GM21737 (cell line): ENCODE measurements around the gene TMEM132E.

ENCODE experiments used
- ATAC-seq: cut with Tn5 transposase; IDR thresholded peaks from one replicate; pipeline ENCODE4 v1.9.1; 2021; ENCODE audit warnings: mild to moderate bottlenecking, moderate library complexity; ENCODE audit not compliant: unreplicated experiment

The TMEM132E gene

DNA sequence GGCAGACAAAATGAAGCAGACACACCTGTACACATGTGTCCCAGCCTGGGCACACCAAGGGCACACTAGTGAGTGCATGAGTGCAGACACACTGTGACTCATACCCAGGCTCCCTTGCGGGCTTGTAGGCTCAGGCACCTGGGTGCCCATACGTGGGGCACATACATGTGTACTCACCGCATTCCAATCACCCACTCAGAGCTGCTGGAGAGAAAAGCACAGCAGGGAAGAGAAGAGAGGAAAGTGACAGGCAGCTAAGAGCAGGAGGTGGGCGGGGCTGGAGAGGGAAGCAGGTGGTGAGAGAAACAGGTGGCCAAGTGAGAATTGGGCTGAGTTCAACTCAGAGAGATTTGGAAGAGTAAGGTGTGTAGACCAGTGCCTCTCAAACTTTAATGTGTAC is 54.0 kb downstream of the TMEM132E start:
- no peak for ATAC-seq

DNA sequence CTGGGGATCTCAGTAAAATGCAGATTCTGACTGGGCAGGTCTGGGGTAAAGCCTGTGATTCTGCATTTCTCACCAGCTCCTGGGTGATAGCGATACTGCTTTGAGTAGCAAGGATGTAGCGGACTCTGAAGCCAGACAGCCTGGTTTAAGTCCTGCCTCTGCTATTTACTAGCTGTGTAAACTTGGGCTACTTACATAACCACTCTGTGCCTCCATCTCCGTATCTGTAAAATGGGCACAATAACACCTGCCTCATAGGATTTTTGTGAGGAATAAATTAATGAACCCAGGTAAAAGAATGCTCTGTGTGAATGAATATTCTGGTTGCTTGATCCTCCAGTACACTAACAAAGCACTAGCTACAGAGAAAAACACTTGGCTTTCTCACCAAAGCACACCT is 54.4 kb downstream of the TMEM132E start:
- no peak for ATAC-seq

DNA sequence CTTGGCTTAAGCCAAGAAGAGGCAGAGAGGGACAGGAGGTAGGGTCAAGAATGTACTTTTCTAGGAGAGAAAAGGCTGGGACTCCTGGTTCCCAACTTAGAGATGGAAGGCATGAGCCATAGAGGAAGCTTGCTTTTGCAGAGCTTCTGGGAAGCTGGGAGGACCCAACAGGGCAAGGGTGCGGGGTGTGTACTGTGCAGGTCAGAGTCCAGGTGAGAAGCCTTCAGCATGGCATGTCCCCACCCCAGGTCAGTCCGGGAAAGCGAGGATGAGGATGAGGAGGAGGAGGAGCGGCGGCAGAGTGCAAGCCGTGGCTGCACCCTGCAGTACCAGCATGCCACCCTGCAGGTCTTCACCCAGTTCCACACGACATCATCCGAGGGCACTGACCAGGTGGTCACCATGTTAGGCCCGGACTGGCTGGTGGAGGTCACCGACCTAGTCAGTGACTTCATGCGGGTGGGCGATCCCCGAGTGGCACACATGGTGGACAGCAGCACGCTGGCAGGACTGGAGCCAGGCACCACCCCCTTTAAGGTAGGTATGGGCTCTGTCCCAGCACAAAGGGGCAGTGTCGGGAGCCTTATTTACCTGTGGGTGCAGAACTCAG is 55.3 kb downstream of the TMEM132E start:
- ATAC-seq = no peak

DNA sequence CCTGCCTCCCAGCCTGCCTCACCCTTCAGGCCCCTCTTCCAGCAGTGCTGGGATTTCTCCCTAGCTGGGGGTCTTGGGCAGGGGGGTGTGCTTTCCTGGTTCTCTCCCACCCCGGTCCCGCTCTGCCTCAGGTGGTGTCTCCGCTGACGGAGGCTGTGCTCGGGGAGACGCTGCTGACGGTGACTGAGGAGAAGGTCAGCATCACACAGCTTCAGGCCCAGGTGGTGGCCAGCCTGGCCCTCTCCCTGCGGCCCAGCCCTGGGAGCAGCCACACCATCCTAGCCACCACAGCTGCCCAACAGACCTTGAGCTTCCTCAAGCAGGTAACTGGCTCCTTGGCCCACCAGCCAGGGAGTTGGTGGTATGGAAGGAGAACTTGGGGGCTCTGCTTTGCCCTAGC is 56.5 kb downstream of the TMEM132E start:
- ATAC-seq = no peak

GRCh38 chr17:34637041-34637547 is 57.7 kb downstream of the TMEM132E start:
- ATAC-seq = no peak

DNA sequence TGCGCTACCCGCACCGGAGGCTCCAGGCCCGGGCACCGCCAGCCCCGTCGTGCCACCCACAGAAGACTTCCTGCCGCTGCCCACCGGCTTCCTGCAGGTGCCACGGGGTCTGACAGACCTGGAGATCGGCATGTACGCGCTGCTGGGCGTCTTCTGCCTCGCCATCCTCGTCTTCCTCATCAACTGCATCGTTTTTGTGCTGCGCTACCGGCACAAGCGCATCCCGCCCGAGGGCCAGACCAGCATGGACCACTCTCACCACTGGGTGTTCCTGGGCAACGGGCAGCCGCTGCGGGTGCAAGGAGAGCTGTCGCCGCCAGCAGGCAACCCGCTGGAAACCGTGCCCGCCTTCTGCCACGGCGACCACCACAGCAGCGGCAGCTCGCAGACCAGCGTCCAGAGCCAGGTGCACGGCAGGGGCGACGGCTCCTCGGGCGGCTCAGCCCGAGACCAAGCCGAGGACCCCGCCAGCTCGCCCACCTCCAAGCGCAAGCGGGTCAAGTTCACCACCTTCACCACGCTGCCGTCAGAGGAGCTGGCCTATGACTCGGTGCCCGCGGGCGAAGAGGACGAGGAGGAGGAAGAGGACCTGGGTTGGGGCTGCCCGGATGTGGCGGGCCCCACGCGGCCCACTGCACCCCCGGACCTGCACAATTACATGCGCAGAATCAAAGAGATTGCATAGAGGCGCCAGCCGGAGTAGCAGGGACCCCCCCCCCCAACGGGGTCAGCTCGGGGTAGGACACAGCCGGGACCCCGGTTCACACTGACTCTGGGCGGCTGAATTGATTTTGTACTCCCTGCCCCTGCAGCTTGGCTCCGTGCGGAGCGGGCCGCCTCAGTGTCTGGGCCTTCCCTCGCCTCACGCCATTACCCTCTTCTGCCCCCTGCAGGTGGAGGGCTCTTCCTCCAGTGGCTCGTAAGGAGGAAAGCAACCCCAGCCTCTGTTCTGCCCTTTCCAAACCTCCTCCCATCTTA is 58.5 kb downstream of the TMEM132E start:
- ATAC-seq = no peak

DNA sequence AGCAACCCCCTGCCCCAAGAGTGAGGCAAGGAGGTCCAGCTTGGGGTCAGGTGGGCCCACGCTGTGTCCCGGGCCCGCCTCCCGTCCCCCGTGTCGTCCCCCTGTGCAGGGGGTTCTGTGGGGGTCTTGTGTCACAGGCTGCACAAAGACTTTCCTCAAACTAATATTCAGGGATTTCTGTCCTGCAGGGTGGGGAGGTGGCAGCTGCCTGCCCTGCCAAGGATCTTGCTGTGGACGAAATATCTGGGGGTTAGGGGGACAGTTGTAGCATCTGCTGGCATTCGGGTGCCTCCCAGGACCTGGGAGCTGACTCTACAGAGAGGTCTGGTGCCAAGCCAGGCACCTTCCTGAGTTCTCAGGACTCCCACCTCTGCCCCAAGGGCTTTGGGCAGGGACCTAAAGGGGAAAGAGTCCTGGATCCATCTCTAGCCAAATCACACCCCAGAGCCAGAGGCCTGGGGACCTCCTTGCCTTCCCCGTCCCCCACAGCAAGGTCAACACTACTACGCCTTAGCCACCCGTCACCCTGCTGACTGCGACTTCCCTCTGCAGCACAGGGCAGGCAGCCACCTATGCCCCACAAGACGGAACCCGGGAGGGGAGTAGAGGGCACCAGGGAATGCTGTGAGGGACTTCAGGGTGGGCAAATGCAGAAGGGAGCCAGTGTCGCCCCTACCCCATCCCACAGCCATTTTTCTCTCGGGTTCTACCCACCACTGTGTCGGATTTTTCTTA is 59.3 kb downstream of the TMEM132E start:
- ATAC-seq = no peak

GRCh38 chr17:34639706-34640425 is 60.5 kb downstream of the TMEM132E start:
- ATAC-seq = no peak

GRCh38 chr17:34641368-34641767 is 62.0 kb downstream of the TMEM132E start:
- ATAC-seq = no peak

DNA sequence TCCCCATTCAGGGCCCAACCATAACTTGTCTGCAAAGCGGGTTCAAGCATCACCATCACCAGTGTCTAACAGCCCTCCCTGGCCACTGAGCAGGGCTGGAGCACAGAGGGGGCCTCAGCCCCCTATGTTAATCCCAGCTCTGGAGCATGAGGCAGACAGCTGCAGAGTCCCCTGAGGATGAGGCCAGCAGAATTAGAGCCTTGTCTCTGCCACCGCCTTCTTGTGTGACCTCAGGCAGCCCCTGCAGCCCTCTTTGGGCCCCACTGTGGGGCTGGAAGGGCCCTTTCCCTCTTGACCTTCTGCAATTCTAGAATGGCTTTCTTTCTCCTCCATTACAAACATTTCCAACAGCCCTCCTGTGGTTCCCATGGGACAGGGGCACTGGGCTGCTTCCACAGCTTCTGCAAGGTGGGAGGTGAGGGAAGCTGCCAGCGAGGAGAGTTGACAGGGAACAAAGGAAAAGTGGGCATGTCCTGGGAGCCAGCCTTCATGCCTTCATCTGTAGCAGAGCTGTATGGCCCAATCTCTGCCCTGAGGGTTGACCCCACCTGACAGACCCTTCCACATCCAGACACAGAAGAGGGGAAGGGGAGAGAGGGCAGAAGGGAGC is 65.7 kb downstream of the TMEM132E start:
- no peak for ATAC-seq

GRCh38 chr17:34645594-34645993 is 66.2 kb downstream of the TMEM132E start:
- ATAC-seq = no peak

GRCh38 chr17:34647511-34647910 is 68.1 kb downstream of the TMEM132E start:
- no peak for ATAC-seq

GRCh38 chr17:34650051-34650750 is 70.8 kb downstream of the TMEM132E start:
- no peak for ATAC-seq

- no peak for ATAC-seq
These were observed 72.0 kb downstream of the TMEM132E start for GRCh38 chr17:34651402-34651811.

GRCh38 chr17:34652021-34652555 is 72.7 kb downstream of the TMEM132E start:
- no peak for ATAC-seq

GRCh38 chr17:34653511-34653910 is 74.1 kb downstream of the TMEM132E start:
- ATAC-seq = no peak

GRCh38 chr17:34654276-34654880 is 75.0 kb downstream of the TMEM132E start:
- ATAC-seq = no peak

- ATAC-seq = no peak
These were observed 75.5 kb downstream of the TMEM132E start for GRCh38 chr17:34654881-34655276.

DNA sequence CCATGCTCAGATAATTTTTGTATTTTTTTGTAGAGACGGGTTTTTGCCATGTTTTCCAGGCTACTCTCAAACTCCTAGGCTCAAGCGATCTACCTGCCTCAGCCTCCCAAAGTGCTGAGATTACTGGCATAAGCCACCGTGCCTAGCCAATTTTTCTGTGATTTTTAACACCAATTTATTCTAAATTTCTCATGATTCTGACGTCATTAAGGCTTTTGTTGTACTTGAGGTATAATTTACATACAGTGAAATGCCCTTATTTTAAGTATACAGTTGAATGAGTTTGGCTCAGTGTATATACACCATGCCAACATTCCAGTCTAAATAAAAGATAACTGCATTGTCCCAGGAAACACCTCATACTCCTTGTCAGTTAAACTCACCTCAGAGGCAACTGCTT is 77.4 kb downstream of the TMEM132E start:
- ATAC-seq = no peak
